HG03159 (cell line): ENCODE results near the gene CYB5D1.
"Not testable (repeated sequence)": the region's sequence is repeated elsewhere in the genome, so short reads cannot be mapped to it uniquely, and the experiment has no call there.

ENCODE experiments used
- ATAC-seq: cut with Tn5 transposase; IDR thresholded peaks from one replicate; pipeline ENCODE4 v1.9.1; 2021; ENCODE audit warnings: mild to moderate bottlenecking, moderate library complexity; ENCODE audit not compliant: unreplicated experiment

The CYB5D1 gene

GRCh38 chr17:7857713-7858521 lies at the start of gene CYB5D1:
TSS of gene CYB5D1 (plus strand) at chr17:7858003. CDS start at chr17:7858135, 132 bp downstream.
- peak; percentile 35 for ATAC-seq

GRCh38 chr17:7809086-7809790 lies 48.6 kb upstream of the CYB5D1 start:
- ATAC-seq, result no peak

GRCh38 chr17:7809791-7810343 lies 47.9 kb upstream of the CYB5D1 start:
- ATAC-seq, result not testable (repeated sequence)

GRCh38 chr17:7811251-7811650 lies 46.6 kb upstream of the CYB5D1 start:
- no peak for ATAC-seq

GRCh38 chr17:7814969-7815368 lies 42.8 kb upstream of the CYB5D1 start:
- ATAC-seq, result no peak

- ATAC-seq, result no peak
Observed at GRCh38 chr17:7816926-7817642, 40.7 kb upstream of the CYB5D1 start.

GRCh38 chr17:7817643-7817964 lies 40.2 kb upstream of the CYB5D1 start:
- ATAC-seq, result no peak

GRCh38 chr17:7818026-7818425 lies 39.8 kb upstream of the CYB5D1 start:
- ATAC-seq, result no peak

GRCh38 chr17:7818746-7819645 lies 38.8 kb upstream of the CYB5D1 start:
- no peak for ATAC-seq

- no peak for ATAC-seq
Observed at GRCh38 chr17:7820231-7820630, 37.6 kb upstream of the CYB5D1 start.

- no peak for ATAC-seq
Observed at GRCh38 chr17:7822126-7822525, 35.7 kb upstream of the CYB5D1 start.

- no peak for ATAC-seq
Observed at GRCh38 chr17:7823581-7824001, 34.2 kb upstream of the CYB5D1 start.

GRCh38 chr17:7824021-7824924 lies 33.5 kb upstream of the CYB5D1 start:
- no peak for ATAC-seq

- ATAC-seq, result no peak
Observed at GRCh38 chr17:7825206-7825990, 32.4 kb upstream of the CYB5D1 start.

- ATAC-seq, result no peak
Observed at GRCh38 chr17:7830616-7831015, 27.2 kb upstream of the CYB5D1 start.

- ATAC-seq, result no peak
Observed at GRCh38 chr17:7831233-7831632, 26.6 kb upstream of the CYB5D1 start.

GRCh38 chr17:7832431-7832830 lies 25.4 kb upstream of the CYB5D1 start:
- ATAC-seq, result no peak

- ATAC-seq, result no peak
Observed at GRCh38 chr17:7833011-7833794, 24.6 kb upstream of the CYB5D1 start.
